Measurements from ENCODE around the gene KTN1. TPM values are rescaled to one million over a fixed set of nuclear protein-coding genes. Genes with fewer than 3 reads are reported as not detected.

KTN1 gene
- total RNA-seq, 1 donor from 2014 or later, result 191 TPM

DNA sequence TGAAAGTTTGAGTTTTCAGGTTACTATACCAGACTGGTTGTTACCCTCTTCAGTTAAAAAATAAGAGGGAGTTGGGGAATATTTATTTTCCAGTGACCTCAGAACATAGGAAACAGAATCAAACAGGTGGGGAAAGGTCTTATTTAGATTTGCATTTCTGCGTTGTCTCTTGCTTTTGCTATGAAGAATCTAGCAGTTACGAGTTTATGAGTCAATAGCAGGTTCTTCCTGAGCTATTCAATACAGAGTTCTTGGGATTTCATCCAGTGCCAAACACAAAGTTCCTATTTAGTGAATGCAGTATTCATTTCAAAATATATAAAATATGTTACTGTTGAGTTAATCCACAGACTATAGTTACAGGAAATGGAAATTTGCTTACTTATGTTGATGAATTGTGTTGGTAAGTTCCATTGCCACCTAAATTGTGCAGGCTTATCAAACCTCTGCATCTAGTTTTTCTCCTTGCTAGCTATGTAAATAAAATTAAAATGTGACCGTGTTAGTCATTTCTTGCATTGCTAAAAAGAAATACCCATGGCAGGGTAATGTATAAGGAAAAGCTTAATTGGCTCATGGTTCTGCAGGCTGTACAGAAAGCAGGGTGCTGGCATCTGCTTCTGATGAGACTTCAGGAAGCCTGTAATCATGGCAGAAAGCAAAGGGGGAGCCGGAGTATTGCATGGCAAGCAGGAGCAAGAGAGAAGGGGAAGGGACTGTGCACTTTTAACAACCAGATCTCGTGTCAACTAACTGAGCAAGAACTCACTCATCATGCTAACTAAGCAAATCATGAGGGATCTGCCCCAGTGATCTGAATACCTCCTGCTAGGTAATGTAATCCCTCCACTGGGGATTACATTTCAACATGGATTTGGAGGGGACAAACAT lies 110.2 kb downstream of the KTN1 start:
- no peaks in the 10 kb centered on the region for H3K36me3 ChIP-seq

DNA sequence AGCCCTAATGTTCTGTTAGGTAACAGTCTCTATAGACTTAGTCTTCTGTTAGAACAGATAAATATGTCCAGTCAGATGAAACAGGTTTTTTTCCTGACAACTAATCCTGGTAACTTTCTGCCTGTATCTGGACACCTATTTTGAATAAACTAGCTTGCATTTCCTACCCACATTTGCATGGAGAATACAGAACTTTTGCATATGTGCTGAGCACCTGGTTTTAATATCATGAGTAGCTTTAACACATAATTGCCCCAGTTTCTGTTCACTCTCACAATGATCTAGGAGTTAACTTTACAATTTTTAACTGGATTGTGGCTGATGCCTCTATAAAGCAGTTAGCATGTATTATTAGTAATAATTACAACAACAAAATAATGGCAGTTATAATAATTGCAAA lies 111.7 kb downstream of the KTN1 start:
- H3K27me3 ChIP-seq, result no peaks in the 10 kb centered on the region
- H3K4me2 ChIP-seq, result no peak overlapping the region
- H3K36me3 ChIP-seq, result no peaks in the 10 kb centered on the region
- DNase-seq (ENCODE audit: low spot score), result no peak
- H3K4me1 ChIP-seq, result peaks cover 8% of the 10 kb centered on the region
- no peak overlapping the region for H2AFZ ChIP-seq (replicated peaks)
- H3K9me3 ChIP-seq (ENCODE audit: low read depth), result no peaks in the 10 kb centered on the region
- no peak overlapping the region for H3K9ac ChIP-seq
- H3K9me3 Mint-ChIP-seq, result peaks cover 2% of the 10 kb centered on the region
- H3K36me3 Mint-ChIP-seq, result peaks cover 4% of the 10 kb centered on the region
- H3F3A ChIP-seq (ENCODE audit: low read depth), result peaks cover 7% of the 10 kb centered on the region
- H3K27ac ChIP-seq, result no peak overlapping the region
- no peaks in the 10 kb centered on the region for H3K27me3 Mint-ChIP-seq (ENCODE audit: insufficient read depth, low read depth)
- peaks cover 14% of the 10 kb centered on the region for H3K4me1 Mint-ChIP-seq
- H3K27ac Mint-ChIP-seq, result no peak overlapping the region
- H4K20me1 ChIP-seq (ENCODE audit: low read depth), result no peaks in the 10 kb centered on the region
- TF ChIP-seq EZH2phosphoT487 (IDR thresholded peaks at IDR 0.05) (no peak), EZH2 (IDR thresholded peaks at IDR 0.05) (no peak)
- TF ChIP-seq, protein P1, sequence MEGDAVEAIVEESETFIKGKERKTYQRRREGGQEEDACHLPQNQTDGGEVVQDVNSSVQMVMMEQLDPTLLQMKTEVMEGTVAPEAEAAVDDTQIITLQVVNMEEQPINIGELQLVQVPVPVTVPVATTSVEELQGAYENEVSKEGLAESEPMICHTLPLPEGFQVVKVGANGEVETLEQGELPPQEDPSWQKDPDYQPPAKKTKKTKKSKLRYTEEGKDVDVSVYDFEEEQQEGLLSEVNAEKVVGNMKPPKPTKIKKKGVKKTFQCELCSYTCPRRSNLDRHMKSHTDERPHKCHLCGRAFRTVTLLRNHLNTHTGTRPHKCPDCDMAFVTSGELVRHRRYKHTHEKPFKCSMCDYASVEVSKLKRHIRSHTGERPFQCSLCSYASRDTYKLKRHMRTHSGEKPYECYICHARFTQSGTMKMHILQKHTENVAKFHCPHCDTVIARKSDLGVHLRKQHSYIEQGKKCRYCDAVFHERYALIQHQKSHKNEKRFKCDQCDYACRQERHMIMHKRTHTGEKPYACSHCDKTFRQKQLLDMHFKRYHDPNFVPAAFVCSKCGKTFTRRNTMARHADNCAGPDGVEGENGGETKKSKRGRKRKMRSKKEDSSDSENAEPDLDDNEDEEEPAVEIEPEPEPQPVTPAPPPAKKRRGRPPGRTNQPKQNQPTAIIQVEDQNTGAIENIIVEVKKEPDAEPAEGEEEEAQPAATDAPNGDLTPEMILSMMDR (IDR thresholded peaks at IDR 0.05), result no peak
- H3K4me3 Mint-ChIP-seq, result no peak overlapping the region
- no peak overlapping the region for H3K4me3 ChIP-seq
- no peaks in the 10 kb centered on the region for H3K79me2 ChIP-seq (ENCODE audit: low read depth)

More for the DNA sequence above, 110.2 kb downstream of the KTN1 start:
- Histone ChIP-seq H2AFZ (replicated peaks) (no peak overlapping the region), H3F3A (ENCODE audit: low read depth) (peaks cover 7% of the 10 kb centered on the region), H3K4me1 (peaks cover 8% of the 10 kb centered on the region), H3K27me3 (no peaks in the 10 kb centered on the region), H3K9me3 (ENCODE audit: low read depth) (no peaks in the 10 kb centered on the region), H3K27ac (no peak overlapping the region), H3K4me2 (no peak overlapping the region), H3K79me2 (ENCODE audit: low read depth) (no peaks in the 10 kb centered on the region), H3K9ac (no peak overlapping the region), H4K20me1 (ENCODE audit: low read depth) (no peaks in the 10 kb centered on the region), H3K4me3 (no peak overlapping the region)
- no peak overlapping the region for H3K4me3 Mint-ChIP-seq
- peak; percentile 33 for DNase-seq (ENCODE audit: low spot score)
- no peak overlapping the region for H3K27ac Mint-ChIP-seq
- peaks cover 12% of the 10 kb centered on the region for H3K36me3 Mint-ChIP-seq
- no peak for TF ChIP-seq EZH2 (IDR thresholded peaks at IDR 0.05)
- TF ChIP-seq, protein P1 (IDR thresholded peaks at IDR 0.05), result peak; percentile 16
- TF ChIP-seq EZH2phosphoT487 (IDR thresholded peaks at IDR 0.05), result no peak
- H3K4me1 Mint-ChIP-seq, result peaks cover 14% of the 10 kb centered on the region
- H3K9me3 Mint-ChIP-seq, result peaks cover 2% of the 10 kb centered on the region
- no peaks in the 10 kb centered on the region for H3K27me3 Mint-ChIP-seq (ENCODE audit: insufficient read depth, low read depth)

DNA sequence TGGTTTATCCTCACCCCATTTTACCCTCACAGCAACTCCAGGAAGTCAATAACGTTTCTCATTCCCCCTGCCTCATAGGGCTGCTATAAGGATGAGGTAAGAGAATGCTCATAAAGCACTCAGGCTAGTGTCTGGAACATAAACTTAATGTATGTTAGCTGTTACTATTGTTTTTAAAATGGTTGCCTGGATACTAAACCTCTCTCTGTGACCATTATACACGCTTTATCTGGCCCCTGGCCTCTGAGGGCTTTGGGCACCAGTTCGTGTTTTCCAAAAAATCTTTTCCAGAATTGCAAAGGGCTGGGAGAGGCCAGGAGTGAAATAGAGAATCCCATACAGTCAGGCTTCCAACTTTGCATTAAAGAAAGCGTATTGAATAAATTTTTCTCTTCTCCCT lies 113.9 kb downstream of the KTN1 start:
- no peaks in the 10 kb centered on the region for H3K79me2 ChIP-seq (ENCODE audit: low read depth)
- Mint-ChIP-seq H3K4me3 (no peak overlapping the region), H3K4me1 (peaks cover 17% of the 10 kb centered on the region), H3K27ac (no peak overlapping the region), H3K9me3 (no peaks in the 10 kb centered on the region), H3K27me3 (ENCODE audit: insufficient read depth, low read depth) (no peaks in the 10 kb centered on the region), H3K36me3 (no peaks in the 10 kb centered on the region)
- H3K36me3 ChIP-seq, result no peaks in the 10 kb centered on the region
- peaks cover 7% of the 10 kb centered on the region for H3F3A ChIP-seq (ENCODE audit: low read depth)
- H3K4me1 ChIP-seq, result peaks cover 15% of the 10 kb centered on the region
- TF ChIP-seq EZH2 (IDR thresholded peaks at IDR 0.05) (no peak), EZH2phosphoT487 (IDR thresholded peaks at IDR 0.05) (no peak)
- TF ChIP-seq, protein P1 (IDR thresholded peaks at IDR 0.05), result no peak
- H3K27me3 ChIP-seq, result no peaks in the 10 kb centered on the region
- no peak overlapping the region for H3K27ac ChIP-seq
- no peak overlapping the region for H3K4me3 ChIP-seq
- no peak overlapping the region for H2AFZ ChIP-seq (replicated peaks)
- no peak overlapping the region for H3K4me2 ChIP-seq
- no peak for DNase-seq (ENCODE audit: low spot score)
- H4K20me1 ChIP-seq (ENCODE audit: low read depth), result no peaks in the 10 kb centered on the region
- H3K9ac ChIP-seq, result no peak overlapping the region
- H3K9me3 ChIP-seq (ENCODE audit: low read depth), result no peaks in the 10 kb centered on the region

Measured in neural progenitor cell (in vitro differentiated cells).